OCI-LY7 (cell line): ENCODE measurements around the gene CAMK1. TPM values are rescaled to one million over a fixed set of nuclear protein-coding genes. Genes with fewer than 3 reads are reported as not detected.

Source experiments
- BruUV-seq: library from RNA; stranded (reverse); fragments of 400-500 nt; replicated peaks from 2 replicates; lab custom pipeline; 2021; lab: Mats Ljungman, UMichigan
- CTCF ChIA-PET: fragments of 300-600 bp; sonication (Branson Sonifier 250); formaldehyde crosslinking; loops from one replicate; lab custom pipeline; 2022; ENCODE audit warnings: antibody characterized with exemption; ENCODE audit not compliant: unreplicated experiment; lab: Charles Lee
- POLR2A ChIA-PET: fragments of 300-600 bp; sonication (Branson Sonifier 250); formaldehyde crosslinking; loops from one replicate; lab custom pipeline; 2022; ENCODE audit warnings: antibody characterized with exemption; lab: Charles Lee
- DNase-seq: peaks from one replicate; pipeline ENCODE4 v3.0.0-alpha.2; 2015; ENCODE audit warnings: low spot score
- H2AFZ ChIP-seq: fragments of 200-600 bp; sonication (generic), shearing (Covaris generic); 2 replicates; pipeline ENCODE4 v1.6.1; 2014; ENCODE audit warnings: mild to moderate bottlenecking, antibody characterized with exemption, low read length, moderate library complexity
- H3K27ac ChIP-seq: fragments of 200-600 bp; sonication (generic); 2 replicates; pipeline ENCODE4 v1.5.1; 2014; ENCODE audit warnings: mixed run types, low read depth, mild to moderate bottlenecking, moderate library complexity, low read length, inconsistent platforms; ENCODE audit not compliant: poor library complexity, severe bottlenecking
- H3K36me3 ChIP-seq: fragments of 200-600 bp; sonication (generic); 2 replicates; pipeline ENCODE4 v1.6.1; 2014; ENCODE audit warnings: mild to moderate bottlenecking, antibody characterized with exemption, low read length, moderate library complexity, mixed read lengths; ENCODE audit not compliant: insufficient read depth
- H3K4me1 ChIP-seq: fragments of 200-600 bp; sonication (generic); 2 replicates; pipeline ENCODE4 v1.5.1; 2014; ENCODE audit warnings: mild to moderate bottlenecking, low read length; ENCODE audit not compliant: insufficient read depth, poor library complexity, severe bottlenecking
- H3K4me2 ChIP-seq: fragments of 200-600 bp; sonication (generic); 2 replicates; pipeline ENCODE4 v1.6.1; 2014; ENCODE audit warnings: mild to moderate bottlenecking, low read length
- H3K4me3 ChIP-seq: fragments of 200-600 bp; sonication (generic); 2 replicates; pipeline ENCODE4 v1.5.1; 2014; ENCODE audit warnings: mild to moderate bottlenecking, low read depth, low read length; ENCODE audit not compliant: poor library complexity, severe bottlenecking
- H3K79me2 ChIP-seq: fragments of 200-600 bp; sonication (generic); 2 replicates; pipeline ENCODE4 v1.6.1; 2016; ENCODE audit warnings: low read depth, mild to moderate bottlenecking, low read length, moderate library complexity, mixed read lengths; ENCODE audit not compliant: insufficient read depth
- H3K9me2 ChIP-seq: fragments of 200-600 bp; sonication (generic); 2 replicates; pipeline ENCODE4 v1.6.1; 2016; ENCODE audit warnings: mild to moderate bottlenecking, low read length, mixed read lengths; ENCODE audit not compliant: insufficient read depth
- H3K9me3 ChIP-seq: fragments of 200-600 bp; sonication (generic); 2 replicates; pipeline ENCODE4 v1.6.1; 2014; ENCODE audit warnings: mild to moderate bottlenecking, mixed run types, low read length, mixed read lengths
- H4K20me1 ChIP-seq: fragments of 200-600 bp; sonication (generic); 2 replicates; pipeline ENCODE4 v1.6.1; 2014; ENCODE audit warnings: mild to moderate bottlenecking, antibody characterized with exemption, low read length, moderate library complexity, mixed read lengths; ENCODE audit not compliant: insufficient read depth
- CTCF ChIP-seq: fragments of 200-600 bp; sonication (generic); conservative IDR thresholded peaks from 2 replicates; pipeline ENCODE4 v1.5.1; 2014; ENCODE audit warnings: mild to moderate bottlenecking, antibody characterized with exemption, low read length, moderate library complexity, mixed read lengths
- EZH2phosphoT487 ChIP-seq: fragments of 200-600 bp; sonication (generic); IDR thresholded peaks from 2 replicates; pipeline ENCODE4 v1.6.1; 2018; ENCODE audit warnings: low read depth, borderline replicate concordance, mild to moderate bottlenecking, mixed run types, antibody characterized with exemption, low read length, moderate library complexity, mixed read lengths
- intact Hi-C: fragments of 100-400 bp; cut with micrococcal nuclease; formaldehyde crosslinking; loops from one replicate; pipeline ENCODE4 v1.10.0; 2022; ENCODE audit not compliant: unreplicated experiment
- total RNA-seq, 2 experiments: library from RNA; depleted of rRNA in 1 of 2; stranded (reverse); fragments of >200 nt in 1 of 2; shearing (Covaris generic) in 1 of 2; gene quantifications; 2 replicates each; pipeline ENCODE4 v1.2.3, GENCODE V29; 2014 to 2022

The CAMK1 gene
- total RNA-seq, 2 experiments from 2014 or later, result not detected

GRCh38 chr3:9810846-9811245 lies 41.1 kb upstream of the CAMK1 start:
- Histone ChIP-seq H4K20me1 (no peaks in the 10 kb centered on the region), H3K4me3 (no peak overlapping the region), H2AFZ (no peak overlapping the region), H3K79me2 (no peaks in the 10 kb centered on the region), H3K36me3 (peaks cover 71% of the 10 kb centered on the region), H3K4me2 (no peak overlapping the region), H3K4me1 (peaks cover 21% of the 10 kb centered on the region), H3K27ac (no peak overlapping the region), H3K9me2 (no peaks in the 10 kb centered on the region), H3K9me3 (no peaks in the 10 kb centered on the region)
- no peak for TF ChIP-seq EZH2phosphoT487
- TF ChIP-seq CTCF, result no peak
- no TSS peak for BruUV-seq
- intact Hi-C loops, result no loop called here
- DNase-seq, result no peak
- ChIA-PET POLR2A (interaction anchor here (0.6 kb wide), 1 partner anchor 10 kb away, joined by 3 read pairs; no protein-coding TSS in a partner anchor), CTCF (no interaction called here)

GRCh38 chr3:9810433-9810770 lies 40.7 kb upstream of the CAMK1 start:
- Histone ChIP-seq H4K20me1 (no peaks in the 10 kb centered on the region), H3K79me2 (no peaks in the 10 kb centered on the region), H3K27ac (no peak overlapping the region), H3K4me3 (no peak overlapping the region), H2AFZ (no peak overlapping the region), H3K9me3 (no peaks in the 10 kb centered on the region), H3K9me2 (no peaks in the 10 kb centered on the region), H3K4me1 (peaks cover 21% of the 10 kb centered on the region), H3K4me2 (peak overlapping the region; percentile 76; the same call in 1 of the 2 replicates), H3K36me3 (peaks cover 75% of the 10 kb centered on the region)
- ChIA-PET POLR2A (no interaction called here), CTCF (no interaction called here)
- TF ChIP-seq EZH2phosphoT487, result no peak
- TF ChIP-seq CTCF, result no peak
- no peak for DNase-seq
- intact Hi-C loops, result no loop called here
- no TSS peak for BruUV-seq

- Histone ChIP-seq H3K9me3 (no peaks in the 10 kb centered on the region), H3K4me3 (peak within 1 kb of the TSS; percentile 52), H3K36me3 (peaks cover 76% of the 10 kb centered on the region), H4K20me1 (no peaks in the 10 kb centered on the region), H3K9me2 (no peaks in the 10 kb centered on the region), H3K4me2 (peak within 1 kb of the TSS; percentile 76), H3K27ac (peak within 1 kb of the TSS; percentile 52), H2AFZ (peak within 1 kb of the TSS; percentile 6), H3K4me1 (peaks cover 21% of the 10 kb centered on the region), H3K79me2 (no peaks in the 10 kb centered on the region)
- ChIA-PET POLR2A (interaction anchor here (0.6 to 0.7 kb wide), 2 partner anchors 22 to 82 kb away, joined by 3 read pairs; no protein-coding TSS in a partner anchor), CTCF (interaction anchor here (0.6 kb wide), 1 partner anchor 20 kb away, joined by 3 read pairs; no protein-coding TSS in a partner anchor)
- TF ChIP-seq CTCF (no peak), EZH2phosphoT487 (no peak)
- intact Hi-C loops, result no loop called here
- no TSS peak for BruUV-seq
- peak; percentile 58 for DNase-seq
Measured at GRCh38 chr3:9809615-9810432, 40.1 kb upstream of the CAMK1 start, which contains the start of gene TTLL3. TSS of gene TTLL3 (plus strand) at chr3:9810262. CDS start at chr3:9810662, 400 bp downstream.
